HUES6 (cell line): ENCODE measurements around the gene AIRE.

Experiments used
- H3K27ac ChIP-seq: 2 replicates; pipeline ENCODE4 v1.7.0; 2013; ENCODE audit warnings: low read depth, mild to moderate bottlenecking, low read length, inconsistent platforms
- H3K27me3 ChIP-seq: 2 replicates; pipeline ENCODE4 v1.6.1; 2013; ENCODE audit warnings: low read length; ENCODE audit not compliant: control insufficient read depth, insufficient read depth
- H3K36me3 ChIP-seq: 2 replicates; pipeline ENCODE4 v1.6.1; 2013; ENCODE audit warnings: low read length; ENCODE audit not compliant: control insufficient read depth, insufficient read depth
- H3K4me1 ChIP-seq: 2 replicates; pipeline ENCODE4 v1.6.1; 2013; ENCODE audit warnings: low read length; ENCODE audit not compliant: control insufficient read depth, insufficient read depth
- H3K4me3 ChIP-seq: 2 replicates; pipeline ENCODE4 v1.5.1; 2013; ENCODE audit warnings: low read depth, low read length
- H3K9ac ChIP-seq: one replicate; pipeline ENCODE4 v1.6.1; 2013; ENCODE audit warnings: mild to moderate bottlenecking, low read length
- H3K9me3 ChIP-seq: 2 replicates; pipeline ENCODE4 v1.6.1; 2013; ENCODE audit warnings: low read depth, low read length; ENCODE audit not compliant: control insufficient read depth, insufficient read depth

The AIRE gene

DNA sequence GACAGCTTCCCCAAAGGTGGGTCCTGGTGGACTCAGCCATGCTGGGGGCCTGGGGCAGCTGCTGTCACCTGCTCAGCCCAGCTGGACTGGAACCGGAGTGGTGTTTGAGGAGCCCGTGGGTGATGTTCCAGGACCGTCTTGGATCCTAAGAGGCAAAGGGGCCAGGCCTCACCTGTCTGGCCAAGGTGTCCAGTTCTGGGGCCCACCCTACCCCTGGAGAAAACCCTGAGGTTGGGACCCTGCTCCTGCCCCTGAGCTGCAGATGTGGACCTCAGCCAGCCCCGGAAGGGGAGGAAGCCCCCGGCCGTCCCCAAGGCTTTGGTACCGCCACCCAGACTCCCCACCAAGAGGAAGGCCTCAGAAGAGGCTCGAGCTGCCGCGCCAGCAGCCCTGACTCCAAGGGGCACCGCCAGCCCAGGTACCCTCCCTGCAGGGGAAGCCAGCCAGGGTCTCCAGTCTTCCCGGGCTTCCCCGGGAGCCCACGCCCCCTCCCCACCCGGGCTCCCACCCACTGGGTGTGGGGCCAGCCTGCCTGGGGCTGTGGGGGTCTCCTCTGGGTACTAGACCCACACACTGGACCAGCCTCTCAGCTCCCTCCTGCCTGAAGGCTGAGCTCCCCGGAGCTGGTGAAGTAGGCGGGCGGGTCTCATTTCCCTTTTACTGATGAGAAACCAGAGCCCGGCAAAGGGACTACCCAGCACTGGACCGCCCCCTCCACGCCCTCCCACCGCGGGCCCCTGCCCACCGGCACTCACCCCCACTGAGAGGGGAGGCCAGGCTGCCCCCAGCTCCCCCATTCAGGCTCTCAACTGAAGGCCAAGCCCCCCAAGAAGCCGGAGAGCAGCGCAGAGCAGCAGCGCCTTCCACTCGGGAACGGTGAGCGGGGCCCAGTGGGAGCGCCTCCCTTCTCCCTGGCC, 1.3 kb downstream of the AIRE start:
- no peak overlapping the region for H3K9ac ChIP-seq

DNA sequence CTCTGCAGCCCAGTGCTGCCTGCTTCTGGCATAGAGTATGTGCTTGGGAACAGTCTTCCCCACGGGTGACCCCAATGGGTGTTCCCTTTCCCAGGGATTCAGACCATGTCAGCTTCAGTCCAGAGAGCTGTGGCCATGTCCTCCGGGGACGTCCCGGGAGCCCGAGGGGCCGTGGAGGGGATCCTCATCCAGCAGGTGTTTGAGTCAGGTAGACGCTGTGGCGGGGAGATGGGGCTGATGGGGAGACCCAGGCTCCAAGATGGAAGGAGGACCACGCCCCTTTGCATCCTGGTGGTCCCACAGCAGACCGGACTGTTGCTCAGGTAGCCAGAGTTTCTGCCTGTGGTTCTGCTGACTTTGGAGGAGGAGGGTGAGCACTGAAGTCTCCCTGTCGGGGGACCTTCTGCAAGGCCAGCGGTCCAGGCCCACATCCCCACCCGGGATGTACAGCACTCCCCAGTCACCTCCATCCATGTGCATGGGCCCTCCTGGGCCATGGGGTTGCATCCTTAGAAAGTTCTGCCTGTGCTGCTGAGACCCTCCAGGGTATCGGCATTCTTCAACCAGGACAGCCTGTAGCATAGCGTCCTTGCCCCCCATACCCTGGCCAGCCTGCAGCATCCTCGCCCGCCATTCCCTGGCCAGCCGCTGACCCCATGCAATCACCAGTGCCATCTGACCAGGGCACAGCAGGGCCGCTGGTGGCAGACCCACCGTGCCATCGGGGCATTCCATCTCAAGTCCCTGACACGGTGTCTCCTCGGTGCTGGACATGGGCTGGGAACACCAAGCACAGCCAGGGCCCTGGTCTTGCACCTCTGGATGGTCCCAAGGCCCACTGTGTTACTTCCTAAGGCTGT, 2.8 kb downstream of the AIRE start:
- Histone ChIP-seq H3K4me1 (peaks cover 29% of the 10 kb centered on the region), H3K27ac (no peak overlapping the region), H3K9ac (no peak overlapping the region)

More for the DNA sequence above, 1.3 kb downstream of the AIRE start:
- Histone ChIP-seq H3K4me1 (peaks cover 41% of the 10 kb centered on the region), H3K4me3 (no peak overlapping the region), H3K27ac (no peak overlapping the region), H3K36me3 (no peaks in the 10 kb centered on the region), H3K27me3 (peaks cover 26% of the 10 kb centered on the region), H3K9me3 (no peaks in the 10 kb centered on the region)

DNA sequence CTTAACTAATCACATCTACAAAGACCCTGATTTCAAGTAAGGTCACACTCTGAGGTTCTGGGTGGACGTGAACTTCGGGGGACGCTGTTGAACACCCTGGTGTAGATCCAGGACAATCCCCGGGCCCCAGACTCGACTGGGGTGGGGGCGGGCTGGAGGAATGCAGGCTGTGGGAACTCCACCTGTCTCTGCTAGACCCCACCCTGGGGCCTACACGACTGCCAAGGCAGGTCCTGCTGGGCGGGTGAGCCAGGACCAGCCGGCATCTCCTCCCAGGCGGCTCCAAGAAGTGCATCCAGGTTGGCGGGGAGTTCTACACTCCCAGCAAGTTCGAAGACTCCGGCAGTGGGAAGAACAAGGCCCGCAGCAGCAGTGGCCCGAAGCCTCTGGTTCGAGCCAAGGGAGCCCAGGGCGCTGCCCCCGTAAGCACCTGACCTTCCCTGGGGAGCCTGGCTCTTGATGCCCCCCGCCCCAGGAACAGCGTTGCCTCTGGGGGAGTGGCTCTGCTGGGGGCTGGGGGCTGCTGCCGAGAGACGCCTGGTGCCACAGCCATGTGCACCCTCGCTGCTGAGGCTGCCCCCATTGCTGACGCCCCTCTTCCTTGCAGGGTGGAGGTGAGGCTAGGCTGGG, 3.8 kb downstream of the AIRE start:
- H3K27ac ChIP-seq: no peak overlapping the region

More for the DNA sequence above, 2.8 kb downstream of the AIRE start:
- Histone ChIP-seq H3K27me3 (peaks cover 26% of the 10 kb centered on the region), H3K4me3 (no peak overlapping the region), H3K9me3 (no peaks in the 10 kb centered on the region), H3K36me3 (no peaks in the 10 kb centered on the region)

DNA sequence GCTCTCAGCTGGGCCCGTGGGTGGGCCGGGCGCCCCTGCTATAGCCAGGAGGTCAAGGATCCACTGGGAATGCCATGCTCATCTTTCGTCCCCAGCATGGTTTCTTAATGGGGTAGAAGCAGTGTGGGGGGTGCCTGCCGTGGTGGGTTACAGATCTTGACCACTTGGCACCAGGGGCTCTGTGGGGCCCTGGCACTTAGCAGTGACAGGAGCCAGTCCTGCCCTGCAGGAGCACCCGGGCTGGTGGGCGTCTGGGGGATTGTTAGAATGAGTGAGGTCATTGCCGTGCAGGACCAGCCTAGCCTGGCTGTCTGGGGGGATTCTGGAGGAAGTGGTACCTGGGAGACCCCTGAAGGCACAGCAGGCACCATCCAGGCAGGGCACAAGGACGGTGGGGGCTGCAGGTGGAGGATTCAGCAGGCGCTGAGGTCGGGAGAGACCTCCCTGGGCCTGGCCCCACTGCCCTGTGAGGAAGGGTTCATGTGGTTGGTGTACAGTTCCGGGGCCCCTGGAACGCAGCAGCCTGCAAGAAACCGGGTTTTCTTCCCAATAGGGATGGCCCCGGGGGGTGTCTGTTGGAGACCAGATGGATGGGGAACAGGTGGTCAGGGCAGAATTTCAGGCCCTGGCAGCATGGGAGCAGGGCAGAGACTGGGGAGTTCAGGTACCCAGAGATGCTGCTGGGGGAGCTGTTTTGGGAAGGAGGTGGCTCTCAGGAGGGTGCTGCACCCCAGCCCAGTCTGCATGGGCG, 4.8 kb downstream of the AIRE start:
- no peak overlapping the region for H3K4me3 ChIP-seq
- no peaks in the 10 kb centered on the region for H3K36me3 ChIP-seq
- H3K4me1 ChIP-seq: peaks cover 14% of the 10 kb centered on the region
- H3K27ac ChIP-seq: no peak overlapping the region
- no peaks in the 10 kb centered on the region for H3K9me3 ChIP-seq
- H3K9ac ChIP-seq: no peak overlapping the region
- H3K27me3 ChIP-seq: peaks cover 12% of the 10 kb centered on the region

More for the DNA sequence above, 3.8 kb downstream of the AIRE start:
- H3K27me3 ChIP-seq: peaks cover 22% of the 10 kb centered on the region
- no peak overlapping the region for H3K9ac ChIP-seq
- no peaks in the 10 kb centered on the region for H3K9me3 ChIP-seq
- no peaks in the 10 kb centered on the region for H3K36me3 ChIP-seq
- no peak overlapping the region for H3K4me3 ChIP-seq
- H3K4me1 ChIP-seq: peaks cover 19% of the 10 kb centered on the region

DNA sequence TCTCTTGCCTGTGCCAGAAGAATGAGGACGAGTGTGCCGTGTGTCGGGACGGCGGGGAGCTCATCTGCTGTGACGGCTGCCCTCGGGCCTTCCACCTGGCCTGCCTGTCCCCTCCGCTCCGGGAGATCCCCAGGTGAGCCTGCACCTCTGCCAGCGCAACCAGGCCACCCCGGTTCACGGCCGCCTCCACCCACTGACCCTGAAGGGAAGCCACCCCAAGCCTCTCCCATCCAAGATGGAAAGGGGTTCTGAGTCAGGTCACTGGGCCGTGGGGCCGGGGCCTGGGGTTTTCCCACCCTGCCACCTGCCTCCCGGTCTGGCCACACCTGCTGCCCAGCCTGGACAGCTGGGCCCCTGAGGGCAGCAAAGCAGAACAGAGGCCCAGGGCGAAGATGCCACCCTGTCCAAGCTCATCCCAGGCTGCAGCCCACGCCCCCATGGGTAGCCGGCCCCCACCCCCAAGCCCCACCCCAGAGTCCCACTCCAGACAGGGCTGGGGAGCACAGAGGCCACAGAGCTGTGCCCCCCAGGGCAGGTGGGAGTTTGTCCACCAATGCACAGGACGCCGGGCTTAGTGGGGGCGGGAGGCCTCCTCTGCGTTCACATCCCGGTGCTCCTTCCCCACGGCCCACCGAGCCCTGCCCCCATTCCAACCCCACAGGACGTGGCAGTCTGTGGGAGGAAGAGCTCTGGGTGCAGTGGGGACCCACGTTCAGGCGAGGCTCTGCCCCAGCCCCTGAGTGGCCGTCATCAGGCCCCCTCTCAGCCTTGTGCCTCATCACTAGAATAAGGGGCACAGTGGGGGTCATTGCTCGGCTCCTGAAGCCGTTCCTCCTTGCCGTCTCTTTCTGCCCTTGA, 5.6 kb downstream of the AIRE start:
- Histone ChIP-seq H3K9me3 (no peaks in the 10 kb centered on the region), H3K4me3 (no peak overlapping the region), H3K36me3 (no peaks in the 10 kb centered on the region), H3K27ac (no peak overlapping the region), H3K9ac (no peak overlapping the region), H3K27me3 (peaks cover 6% of the 10 kb centered on the region; the same call in 1 of the 2 replicates), H3K4me1 (peaks cover 11% of the 10 kb centered on the region; the same call in 1 of the 2 replicates)

DNA sequence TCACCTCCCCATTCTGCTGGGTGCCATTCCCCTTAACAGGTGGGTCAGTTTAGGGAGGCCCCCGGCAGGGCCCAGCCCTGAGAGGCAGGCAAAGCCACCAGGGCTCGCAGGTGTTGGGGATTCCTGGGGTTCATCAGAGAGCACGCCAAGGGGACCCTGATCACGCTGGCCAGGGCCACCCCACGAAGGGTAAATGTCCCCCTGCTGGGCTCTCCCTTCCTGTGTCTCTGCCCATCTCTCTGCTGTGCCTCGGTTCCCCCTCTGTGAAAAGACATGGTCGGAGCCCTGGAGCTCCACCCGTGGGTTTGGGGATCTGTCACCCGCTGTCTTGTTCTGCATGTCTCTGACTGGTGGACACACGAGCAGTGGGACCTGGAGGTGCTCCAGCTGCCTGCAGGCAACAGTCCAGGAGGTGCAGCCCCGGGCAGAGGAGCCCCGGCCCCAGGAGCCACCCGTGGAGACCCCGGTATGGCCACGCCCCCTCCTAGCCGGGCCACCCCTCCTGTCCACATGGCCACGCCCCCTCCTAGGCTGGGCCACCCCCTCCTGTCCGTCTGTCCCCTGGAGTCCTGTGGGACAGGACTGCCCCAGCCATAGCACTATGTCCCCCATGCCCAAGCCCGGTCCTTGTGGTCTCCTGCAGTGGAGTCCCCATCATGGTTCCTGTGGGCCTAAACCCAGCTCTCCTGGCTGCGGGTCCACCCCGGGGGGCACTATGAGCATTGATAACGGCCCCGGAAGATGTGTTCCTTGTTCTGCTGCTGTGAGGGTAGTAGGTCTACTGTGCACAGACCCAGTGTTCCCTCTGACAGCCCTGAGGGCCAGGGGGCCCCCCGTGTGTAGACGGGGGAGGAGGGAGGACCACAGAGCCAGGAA, 6.5 kb downstream of the AIRE start:
- Histone ChIP-seq H3K4me3 (no peak overlapping the region), H3K9ac (no peak overlapping the region), H3K4me1 (peaks cover 5% of the 10 kb centered on the region; the same call in 1 of the 2 replicates), H3K36me3 (no peaks in the 10 kb centered on the region), H3K9me3 (no peaks in the 10 kb centered on the region), H3K27me3 (no peaks in the 10 kb centered on the region; the same call in 1 of the 2 replicates), H3K27ac (no peak overlapping the region)

DNA sequence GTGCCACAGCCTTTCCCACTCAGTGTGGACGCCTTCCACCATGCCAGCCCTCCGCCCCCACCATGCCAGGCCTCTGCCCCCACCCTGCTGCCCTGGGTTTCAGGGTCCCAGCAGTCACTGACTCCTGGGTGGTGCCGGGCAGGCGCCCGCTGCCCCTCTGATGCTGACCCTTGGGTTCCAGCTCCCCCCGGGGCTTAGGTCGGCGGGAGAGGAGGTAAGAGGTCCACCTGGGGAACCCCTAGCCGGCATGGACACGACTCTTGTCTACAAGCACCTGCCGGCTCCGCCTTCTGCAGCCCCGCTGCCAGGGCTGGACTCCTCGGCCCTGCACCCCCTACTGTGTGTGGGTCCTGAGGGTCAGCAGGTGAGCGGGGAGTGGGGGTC, 7.1 kb downstream of the AIRE start:
- no peak overlapping the region for H3K9ac ChIP-seq
- no peak overlapping the region for H3K4me3 ChIP-seq
- H3K27me3 ChIP-seq: no peaks in the 10 kb centered on the region; the same call in 1 of the 2 replicates
- H3K9me3 ChIP-seq: no peaks in the 10 kb centered on the region
- peaks cover 5% of the 10 kb centered on the region; the same call in 1 of the 2 replicates for H3K4me1 ChIP-seq
- no peaks in the 10 kb centered on the region for H3K36me3 ChIP-seq
- H3K27ac ChIP-seq: no peak overlapping the region

DNA sequence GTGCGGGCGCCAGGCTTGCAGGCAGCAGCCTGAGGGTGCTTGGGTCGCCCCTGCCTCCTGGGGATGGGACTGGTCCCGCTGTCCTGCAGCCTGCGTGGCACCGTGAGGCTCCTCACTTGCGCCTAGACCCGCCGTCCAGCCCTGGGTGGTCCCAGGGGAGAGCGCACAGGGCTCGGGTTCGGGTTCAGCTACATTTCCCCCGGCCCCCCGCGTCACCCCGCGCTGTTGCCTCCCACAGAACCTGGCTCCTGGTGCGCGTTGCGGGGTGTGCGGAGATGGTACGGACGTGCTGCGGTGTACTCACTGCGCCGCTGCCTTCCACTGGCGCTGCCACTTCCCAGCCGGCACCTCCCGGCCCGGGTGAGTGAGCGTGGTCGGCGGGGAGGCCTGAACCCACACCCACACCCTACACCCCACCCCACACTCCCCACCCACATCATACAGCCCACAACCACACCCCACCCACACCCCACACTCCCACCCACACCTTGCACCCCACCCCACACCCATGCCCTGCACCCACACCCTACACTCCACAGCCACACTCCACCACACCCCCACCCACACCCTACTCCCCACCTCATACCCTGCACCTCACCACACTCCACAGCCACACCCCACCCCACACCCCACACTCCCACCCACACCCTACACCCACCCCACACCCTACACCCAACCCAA, 8.0 kb downstream of the AIRE start:
- peaks cover 5% of the 10 kb centered on the region; the same call in 1 of the 2 replicates for H3K4me1 ChIP-seq

More for the DNA sequence above, 8.0 kb downstream of the AIRE start:
- H3K27me3 ChIP-seq: no peaks in the 10 kb centered on the region; the same call in 1 of the 2 replicates
- no peaks in the 10 kb centered on the region for H3K9me3 ChIP-seq
- H3K4me3 ChIP-seq: no peak overlapping the region
- H3K36me3 ChIP-seq: no peaks in the 10 kb centered on the region
- H3K27ac ChIP-seq: no peak overlapping the region
- H3K9ac ChIP-seq: no peak overlapping the region
